HG02610 (cell line): ENCODE results near the gene ADCY5.

ENCODE experiments used
- ATAC-seq: cut with Tn5 transposase; IDR thresholded peaks from one replicate; pipeline ENCODE4 v1.9.1; 2021; ENCODE audit warnings: mild to moderate bottlenecking, moderate library complexity; ENCODE audit not compliant: unreplicated experiment

The ADCY5 gene

DNA sequence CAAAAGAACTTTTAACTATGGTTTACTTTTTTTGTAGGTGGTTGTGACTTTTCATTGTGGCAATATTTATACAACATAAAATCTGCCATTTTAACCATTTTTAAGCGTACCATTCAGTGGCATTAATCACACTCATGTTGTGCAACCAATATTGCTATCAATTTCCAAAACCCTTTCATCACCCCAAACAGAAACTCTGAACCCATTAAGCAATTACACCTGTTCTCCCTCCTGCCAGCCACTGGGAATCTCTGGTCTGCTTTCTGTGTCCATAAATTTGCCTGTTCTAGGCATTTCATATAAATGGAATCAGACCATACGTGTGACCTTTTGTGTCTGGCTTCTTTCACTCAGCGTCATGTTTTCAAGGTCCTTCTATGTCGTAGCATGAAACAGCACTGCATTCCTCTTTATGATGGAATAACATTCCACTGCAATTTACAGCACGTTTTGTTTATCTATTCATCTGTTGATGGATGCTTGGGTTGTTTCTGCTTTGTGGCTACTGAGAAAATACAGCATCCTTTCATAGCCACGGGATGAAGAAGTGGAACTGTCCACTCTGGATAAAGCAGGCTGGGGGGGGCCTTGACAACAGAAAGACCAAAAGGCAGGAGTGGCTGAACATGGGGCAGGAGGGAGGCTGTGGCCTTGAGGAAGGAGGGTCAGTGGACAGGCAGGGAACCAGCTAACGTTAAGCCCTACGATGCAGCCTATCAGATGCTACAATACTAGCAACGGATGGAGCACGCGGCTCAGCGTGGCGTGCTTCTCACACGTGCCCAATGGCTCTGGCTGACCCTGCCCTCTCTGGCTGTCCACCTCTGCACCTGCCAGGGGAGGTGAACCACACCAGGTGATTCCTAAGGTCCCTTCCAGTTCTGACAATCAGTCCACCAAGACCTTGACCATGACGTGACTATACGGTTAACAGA lies 136.3 kb downstream of the ADCY5 start:
- no peak for ATAC-seq

DNA sequence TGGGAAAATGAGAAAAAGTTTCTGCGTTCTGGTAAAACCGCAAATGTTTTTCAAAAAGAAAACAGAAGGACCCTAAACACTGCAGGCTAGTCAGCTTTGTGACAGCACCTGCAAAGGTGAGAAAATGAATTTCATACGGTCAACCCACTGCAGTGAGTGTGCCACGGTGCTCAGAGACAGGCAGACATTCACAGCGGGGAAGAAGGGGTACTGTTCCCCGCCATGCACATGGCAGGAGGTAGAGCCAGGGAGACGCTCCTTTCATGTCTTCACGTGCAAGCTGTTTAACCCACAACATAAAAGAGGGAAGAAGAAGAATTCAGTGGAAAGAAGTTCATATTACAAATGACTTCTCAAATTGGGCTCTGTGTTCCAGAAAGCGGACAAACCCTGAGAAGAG lies 137.7 kb downstream of the ADCY5 start:
- ATAC-seq = no peak

DNA sequence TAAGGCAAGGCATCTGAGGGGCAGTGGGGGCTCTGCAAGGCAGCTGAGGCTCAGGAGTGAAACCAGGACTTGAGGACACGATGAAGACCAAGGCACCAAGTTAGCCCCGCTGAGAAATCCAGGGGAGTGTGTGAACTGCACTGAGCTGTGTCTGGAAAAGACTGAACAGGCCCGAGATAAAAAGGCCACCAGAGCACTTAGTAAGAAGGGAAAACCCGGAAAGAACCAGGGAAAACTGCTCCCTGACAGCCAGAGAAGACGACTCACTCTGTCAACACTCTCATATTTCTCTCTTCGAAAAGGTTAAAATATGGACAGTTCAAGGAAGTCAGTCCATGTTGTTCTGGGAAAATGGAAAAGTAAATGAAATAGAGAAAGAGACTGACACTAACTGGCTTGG lies 138.1 kb downstream of the ADCY5 start:
- ATAC-seq = no peak

DNA sequence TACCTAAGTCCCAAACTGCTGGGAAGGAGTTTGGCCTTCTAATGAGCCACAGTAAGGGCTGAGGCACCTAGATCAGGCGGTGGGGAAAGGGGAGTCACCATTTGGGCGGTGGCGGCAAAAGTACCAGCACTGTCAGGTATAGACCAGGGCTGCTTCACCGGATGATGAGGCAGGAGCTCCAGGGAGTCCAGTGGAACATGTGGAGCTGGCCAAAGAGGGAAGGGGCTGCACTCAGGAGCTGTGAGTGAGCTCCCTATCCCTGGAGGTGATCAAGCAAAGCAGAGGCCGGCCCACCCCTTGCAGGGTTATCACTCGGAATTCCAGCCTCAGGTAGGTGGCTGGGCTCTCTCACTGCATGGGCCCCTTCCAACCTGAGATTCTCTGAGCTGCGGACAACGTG lies 138.7 kb downstream of the ADCY5 start:
- no peak for ATAC-seq

DNA sequence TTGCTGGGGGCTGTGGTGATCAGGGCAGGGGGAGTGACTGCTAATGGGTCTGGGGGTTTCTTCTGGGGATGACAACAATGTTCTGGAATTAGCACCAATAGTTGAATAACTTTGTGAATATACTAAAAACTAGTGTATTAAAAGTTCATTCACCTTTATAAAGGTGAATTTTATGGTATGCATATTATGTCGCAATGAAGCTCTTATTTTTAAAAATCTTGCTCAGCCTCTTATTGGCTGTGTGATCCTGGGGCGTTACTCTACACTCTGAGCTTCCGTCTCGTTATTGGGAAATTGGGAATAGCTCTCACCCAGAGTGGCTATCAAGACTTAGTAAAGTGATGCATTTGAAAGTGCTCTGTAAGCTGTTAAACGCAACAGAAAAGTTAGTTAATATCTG lies 141.8 kb downstream of the ADCY5 start:
- no peak for ATAC-seq

DNA sequence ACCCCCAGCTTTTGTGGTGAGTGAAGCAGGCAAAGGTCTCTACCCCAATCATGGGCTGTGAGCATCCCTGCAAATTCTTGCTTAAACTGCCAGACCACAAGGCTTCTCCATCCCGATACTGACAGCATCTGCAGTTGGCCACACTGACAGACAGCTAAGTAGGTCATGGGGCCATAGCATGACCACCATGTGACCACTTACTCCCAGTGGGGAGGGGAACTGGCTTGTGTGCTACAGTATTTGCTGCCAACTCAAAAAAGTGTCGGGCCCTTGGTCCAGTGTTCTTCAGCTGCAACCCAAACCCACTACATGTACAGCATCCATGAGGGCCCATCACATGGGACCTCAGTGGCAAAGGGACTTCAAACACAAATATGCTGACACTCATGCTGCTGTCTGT lies 143.7 kb downstream of the ADCY5 start:
- no peak for ATAC-seq

DNA sequence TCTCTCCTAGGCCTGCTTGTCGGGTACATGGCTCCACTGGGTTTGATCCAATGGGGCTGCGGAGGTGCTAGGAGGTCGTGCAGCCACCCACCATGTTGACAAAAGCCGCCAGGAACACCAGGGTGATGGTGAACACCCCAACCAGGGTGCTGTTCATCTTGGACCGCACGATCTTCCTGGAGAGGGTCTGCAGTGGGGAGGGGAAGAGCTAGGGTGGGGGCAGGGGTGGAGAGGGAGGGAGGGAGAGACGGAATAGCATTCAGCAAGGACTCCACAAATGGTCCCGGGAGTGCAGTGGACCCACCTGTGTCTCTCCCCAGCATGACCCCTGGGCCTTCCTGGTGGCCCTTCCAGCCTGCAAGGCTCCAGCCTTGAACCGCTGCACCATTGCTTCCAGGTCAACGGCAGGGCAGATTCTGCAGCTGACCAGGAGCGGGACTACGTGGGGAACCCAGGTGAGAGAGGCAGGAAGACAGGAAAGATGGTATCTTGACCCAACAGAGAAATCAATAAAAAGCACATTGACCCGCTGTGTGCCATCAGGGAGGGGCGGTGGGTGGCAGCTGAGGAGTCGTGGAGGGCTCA lies 144.8 kb downstream of the ADCY5 start:
- no peak for ATAC-seq

DNA sequence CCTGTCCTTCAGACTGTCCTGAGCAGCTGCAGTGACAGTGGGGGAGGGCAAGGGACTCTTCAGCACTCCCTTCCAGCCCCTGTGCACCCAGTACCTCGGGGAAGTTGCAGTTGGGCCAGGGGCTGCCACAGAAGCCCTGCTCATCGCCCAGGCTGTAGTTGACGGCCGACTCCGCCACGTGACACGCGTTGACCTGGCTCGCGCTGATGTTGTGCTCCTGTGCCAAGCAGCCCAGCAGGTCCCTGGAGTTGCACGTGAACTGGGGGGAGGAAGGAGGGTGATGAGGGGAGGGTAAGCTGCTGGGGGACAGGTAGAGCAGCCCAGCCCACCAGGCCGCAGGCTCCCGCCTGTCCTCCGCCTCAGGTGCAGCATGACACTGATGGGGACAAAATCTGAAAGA lies 145.9 kb downstream of the ADCY5 start:
- no peak for ATAC-seq

DNA sequence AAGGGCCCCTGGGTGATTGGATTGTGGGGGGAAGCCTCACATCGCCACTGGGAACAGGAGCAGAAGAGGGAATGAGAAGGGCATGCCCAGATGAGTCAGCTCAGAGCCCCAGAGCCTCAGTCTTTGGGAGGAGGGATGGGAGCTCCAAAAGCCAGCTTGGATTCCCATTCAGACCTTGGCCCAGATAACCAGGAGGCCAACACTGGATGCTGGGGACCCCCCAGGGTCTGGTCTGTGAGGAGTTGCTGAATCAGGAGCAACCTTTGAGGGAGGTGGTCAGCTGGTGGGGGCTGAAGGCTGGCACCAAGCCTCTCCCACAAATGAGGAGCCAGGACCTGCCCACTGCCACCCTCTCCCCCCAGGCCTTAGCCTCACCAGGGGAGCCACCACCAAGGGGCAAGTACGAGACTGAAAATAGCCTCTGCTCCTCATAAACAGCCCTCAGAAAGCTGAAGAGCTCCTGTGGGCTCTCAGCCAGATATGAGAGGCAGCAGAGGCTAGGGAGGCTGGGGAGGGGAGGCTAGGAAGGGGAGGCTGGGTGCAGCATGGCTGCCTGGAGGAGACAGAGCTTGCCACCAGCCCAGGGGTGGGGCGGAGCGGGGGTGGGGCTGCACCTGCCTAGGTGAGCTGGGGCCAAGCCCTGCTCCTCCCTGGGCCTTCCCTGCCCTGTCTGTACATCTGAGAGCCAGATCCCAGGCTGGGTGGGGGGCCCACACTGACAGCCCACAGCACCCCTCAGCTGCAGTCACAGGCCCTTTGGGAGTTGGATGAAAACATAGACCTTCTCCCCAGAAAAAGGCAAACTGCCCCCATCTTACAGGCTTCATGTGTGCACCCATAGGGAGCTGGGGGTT lies 147.3 kb downstream of the ADCY5 start:
- ATAC-seq = no peak

DNA sequence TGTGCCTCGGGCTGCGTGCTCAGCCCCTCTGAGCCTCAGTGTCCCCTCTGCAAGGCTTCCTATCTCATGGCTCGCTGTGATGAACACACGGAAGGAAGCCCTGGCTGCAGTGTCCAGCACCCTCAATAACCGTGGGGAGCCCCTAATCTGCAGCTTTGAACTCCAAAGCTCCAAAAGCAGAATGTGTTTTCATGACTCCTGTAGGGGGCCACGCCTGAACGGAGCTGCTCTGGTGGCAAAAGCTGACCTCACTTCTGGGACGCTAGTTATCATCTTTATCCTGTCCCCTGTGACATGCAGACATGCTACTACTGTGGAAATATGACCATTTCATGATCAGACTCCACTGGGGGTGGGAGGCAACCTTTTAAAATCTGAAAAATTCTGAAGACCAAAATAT lies 148.3 kb downstream of the ADCY5 start:
- ATAC-seq = no peak

DNA sequence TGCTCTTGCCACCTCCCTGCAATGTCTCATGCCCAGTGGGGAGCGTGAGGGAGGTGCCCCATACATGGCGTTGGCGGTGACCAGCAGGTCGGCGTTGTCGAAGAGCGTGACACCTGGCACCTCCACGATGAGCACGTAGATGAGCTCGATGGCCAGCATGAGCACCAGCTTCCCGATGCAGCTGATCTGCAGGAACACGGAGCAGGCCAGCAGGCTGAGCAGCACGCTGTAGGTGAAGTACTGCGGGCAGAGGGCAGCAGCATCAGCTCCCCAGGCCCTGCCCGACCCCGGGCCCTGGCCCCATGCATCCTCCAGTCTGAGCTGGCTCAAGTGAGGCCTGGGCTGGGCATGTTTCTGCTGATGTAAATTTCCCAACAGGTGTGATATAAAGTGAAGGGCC lies 148.8 kb downstream of the ADCY5 start:
- ATAC-seq = no peak

DNA sequence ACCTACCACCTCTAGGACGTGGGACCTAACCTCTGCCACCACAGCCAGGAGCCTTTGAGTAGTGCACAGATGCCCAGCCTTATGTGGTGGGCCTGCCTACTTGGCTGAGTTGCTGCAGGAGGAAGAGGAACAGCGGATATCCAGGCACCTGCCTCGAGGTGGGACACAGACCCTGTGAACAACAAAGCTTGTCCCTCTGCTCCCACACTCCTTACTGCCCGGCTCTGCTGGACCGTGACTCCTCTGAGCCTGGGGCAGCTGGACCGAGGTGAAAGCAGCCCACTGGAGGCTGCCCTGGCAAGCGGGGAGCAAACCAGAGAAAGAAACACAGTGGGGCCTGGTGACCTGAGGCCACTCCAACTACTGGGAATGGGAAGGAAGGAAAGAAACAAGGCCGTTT lies 149.3 kb downstream of the ADCY5 start:
- no peak for ATAC-seq

DNA sequence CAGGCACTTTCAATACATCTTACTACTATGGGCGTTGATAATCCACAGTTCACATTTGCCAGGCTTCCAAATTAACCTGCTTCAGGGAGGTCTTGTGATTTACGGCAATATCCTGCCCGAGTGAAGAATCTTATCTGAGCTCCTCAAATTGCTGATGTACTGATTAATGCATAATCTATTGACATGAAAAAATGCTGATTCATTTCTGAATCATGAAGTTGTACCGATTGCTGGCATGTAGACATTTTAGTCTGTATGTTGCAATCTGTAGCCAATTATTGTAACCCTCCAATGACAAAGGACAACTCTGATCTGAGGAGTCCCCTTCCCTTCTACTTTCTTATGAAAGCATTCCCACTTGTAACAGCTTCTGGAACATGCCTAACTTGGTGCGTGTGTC lies 150.0 kb downstream of the ADCY5 start:
- ATAC-seq = no peak

DNA sequence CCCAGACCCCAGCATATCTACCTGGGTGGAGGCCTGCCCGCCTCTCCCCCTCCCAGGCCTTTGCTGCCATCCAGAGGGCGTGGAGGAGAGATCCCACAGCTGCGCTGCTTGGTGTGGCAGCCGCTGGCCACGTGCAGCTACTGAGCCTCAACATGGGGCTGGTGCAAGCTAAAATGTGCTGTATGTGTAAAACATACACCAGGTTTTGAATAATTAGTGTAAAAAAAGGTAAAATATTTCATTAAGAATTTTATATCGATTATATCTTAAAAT lies 151.3 kb downstream of the ADCY5 start:
- ATAC-seq = no peak

DNA sequence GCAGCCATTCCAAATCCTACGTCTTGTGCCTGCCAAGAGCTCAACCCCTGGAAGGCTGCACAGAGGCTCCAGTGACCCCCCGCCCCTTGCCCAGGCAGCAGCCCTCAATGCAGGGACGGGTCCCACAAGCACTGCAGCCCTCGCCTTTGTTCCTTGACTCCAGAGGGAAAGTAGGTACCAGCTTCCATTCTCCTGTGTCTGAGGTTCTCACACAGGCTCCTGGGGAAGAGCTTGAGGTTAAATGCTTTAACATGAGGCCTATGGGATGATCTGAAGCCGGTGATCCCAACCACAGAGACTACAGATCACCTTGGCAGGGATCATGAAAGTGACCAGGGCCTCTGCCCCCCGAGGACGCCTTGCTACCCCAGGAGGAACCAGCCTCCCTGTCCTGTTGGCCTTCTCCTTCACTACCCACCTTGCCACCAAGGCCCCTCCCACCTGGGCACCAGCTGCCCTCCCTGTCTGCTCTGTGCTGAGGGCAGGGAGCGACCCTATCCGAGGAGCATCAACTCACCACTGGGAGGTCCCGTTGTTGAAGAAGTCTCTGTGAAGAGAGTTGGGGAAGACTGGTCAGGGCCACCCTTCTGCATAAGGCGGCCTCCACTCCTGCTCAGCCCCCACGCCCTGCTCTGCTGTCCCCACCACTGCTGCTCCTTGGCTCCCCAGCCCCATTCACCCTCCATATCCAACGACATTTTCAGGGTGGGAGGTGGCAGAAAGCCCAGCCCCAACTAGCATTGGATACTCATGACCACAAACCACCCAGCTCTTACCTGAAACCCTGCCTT lies 151.9 kb downstream of the ADCY5 start:
- ATAC-seq = no peak

DNA sequence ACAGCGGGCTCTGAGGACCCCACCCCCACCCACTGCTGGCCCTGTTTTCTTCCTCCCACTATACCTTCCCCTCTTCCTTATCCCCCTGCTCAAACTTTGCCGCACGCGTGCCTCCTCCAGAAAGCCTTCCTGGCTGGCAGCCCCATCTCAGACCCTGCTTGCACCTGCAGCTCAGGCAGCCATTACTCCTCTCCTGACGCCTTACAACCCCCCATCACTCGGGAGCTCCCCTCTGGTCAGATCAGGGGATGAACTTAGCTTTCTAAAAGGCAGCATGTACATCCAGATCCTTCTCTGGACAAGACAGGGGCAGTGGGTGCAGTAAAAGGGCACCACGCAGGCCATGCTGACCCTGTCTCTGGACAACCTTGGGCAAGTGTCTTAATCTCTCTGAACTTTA lies 152.6 kb downstream of the ADCY5 start:
- ATAC-seq = no peak

DNA sequence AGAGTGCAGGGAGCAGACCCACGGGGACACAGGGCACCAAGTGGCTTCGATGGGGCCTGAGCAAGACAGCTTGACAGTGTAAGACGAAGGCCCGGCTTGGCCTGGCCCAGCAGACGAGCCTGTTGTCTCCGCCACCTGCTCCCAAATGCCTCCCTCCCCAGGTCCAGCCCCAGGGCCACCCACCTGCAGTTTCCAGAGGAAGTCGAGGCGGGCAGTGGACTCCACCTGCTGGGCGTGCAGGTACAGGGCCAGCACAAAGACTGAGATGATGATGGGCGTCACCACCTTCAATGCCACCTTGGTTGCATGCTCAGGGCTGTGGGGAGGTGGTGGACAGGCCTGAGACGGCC lies 153.0 kb downstream of the ADCY5 start:
- ATAC-seq = no peak

DNA sequence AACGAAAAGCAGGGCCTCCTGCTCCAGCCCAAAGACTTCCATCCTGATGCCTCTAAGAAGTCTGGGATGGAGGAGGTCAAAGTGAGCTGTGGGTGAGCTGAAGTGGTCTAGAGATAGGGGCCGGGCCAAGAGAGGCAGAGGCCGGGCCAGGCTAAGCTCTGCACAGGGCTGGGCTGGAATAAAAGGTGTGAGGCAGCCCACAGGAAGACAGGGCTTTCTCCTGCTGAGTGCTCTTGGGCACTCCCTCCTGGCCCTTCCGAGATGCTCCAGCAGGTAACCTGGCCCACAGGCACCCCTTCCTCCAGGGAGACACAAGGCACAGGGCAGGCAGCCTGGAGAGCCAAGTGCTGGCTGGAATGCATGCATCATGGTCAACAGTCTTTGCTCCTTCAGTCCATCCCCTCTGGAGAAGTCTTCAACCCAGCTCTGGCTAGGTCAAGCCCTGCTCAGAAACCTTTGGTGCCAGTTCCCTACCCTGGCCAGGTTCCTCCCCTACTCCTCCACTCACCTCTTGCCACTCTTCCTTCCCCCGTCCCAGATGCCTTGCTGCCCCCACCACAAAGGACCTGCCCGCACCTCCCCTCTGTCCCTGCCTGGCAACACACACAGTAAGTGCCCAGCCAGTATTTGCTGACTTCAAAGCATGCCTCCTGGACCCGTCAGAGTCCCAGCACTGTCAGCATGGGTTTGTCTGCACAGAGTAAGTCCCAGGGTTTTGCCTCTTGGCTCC lies 153.6 kb downstream of the ADCY5 start:
- no peak for ATAC-seq

DNA sequence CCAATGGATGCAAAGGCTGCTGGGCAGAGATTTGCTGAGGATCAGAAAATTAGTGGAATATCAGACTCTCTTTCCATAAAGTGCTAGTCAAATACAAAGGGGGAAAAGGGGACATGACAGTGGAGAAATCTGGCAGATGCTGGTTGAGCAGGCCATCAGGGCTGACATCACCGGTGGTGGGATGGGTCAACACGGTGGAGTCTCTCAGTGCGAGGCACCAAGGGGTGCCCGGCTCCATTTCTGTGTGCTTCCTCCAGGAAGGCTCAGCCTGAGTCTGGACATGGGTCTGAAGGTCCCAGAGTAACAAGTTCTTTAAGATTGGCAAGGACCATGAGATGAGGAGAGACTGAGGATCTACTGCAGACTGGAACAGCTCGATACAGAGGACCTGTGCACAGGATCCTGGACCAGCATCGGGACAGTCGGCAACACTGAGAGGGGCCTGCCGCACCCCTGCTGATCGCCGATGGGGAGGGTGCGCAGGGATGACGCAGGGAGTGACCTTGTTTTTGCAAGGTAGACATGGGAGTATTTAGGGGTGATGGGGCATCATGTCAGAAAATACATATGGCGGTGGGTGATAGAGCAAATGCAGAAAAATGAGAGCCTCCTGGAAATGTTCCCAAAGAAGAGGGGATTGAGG lies 154.5 kb downstream of the ADCY5 start:
- ATAC-seq = no peak
